NCI-H128 (cell line): ENCODE results near the gene CD40.

Experiments
- DNase-seq: peaks from one replicate; lab custom pipeline; 2025; ENCODE audit not compliant: unreplicated experiment; lab: John Stamatoyannopoulos, UW

The CD40 gene

DNA sequence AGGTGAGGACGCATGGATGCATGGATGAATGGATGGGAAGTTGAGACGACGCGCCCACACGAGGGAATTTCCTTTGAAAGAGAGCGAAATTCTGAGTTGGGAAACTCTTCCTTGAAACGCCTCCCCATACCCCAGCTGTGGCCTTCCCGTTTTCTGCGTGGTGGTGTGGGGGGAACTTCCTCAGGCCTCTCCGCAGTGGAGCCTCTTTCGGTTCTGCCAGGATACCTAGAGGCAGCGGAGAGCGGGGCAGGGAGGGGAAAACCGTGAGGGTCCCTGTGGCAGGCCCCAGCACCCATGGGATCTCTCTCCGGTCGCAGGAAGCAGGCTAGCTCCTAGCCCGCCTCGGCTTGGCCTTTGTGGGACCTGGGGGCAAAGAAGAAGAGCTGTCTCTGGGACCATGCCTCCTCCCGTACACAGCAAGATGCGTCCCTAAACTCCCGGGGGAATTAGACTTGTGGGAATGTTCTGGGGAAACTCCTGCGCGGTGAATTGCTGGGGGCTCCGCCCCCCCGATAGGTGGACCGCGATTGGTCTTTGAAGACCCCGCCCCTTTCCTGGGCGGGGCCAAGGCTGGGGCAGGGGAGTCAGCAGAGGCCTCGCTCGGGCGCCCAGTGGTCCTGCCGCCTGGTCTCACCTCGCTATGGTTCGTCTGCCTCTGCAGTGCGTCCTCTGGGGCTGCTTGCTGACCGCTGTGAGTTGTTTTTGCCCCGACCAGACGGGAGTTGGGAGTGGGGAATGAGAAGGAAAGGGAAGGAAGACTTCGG, at the start of gene CD40:
Gene CD40, plus strand, starts transcription at position 611 of the 764 bp plus-strand sequence. Its CDS starts 30 bp downstream, at position 641.
- DNase-seq = no peak

- DNase-seq = no peak
These were observed 47.8 kb upstream of the CD40 start for GRCh38 chr20:46070215-46070900.

GRCh38 chr20:46071573-46071972, 46.5 kb upstream of the CD40 start:
- DNase-seq = no peak

GRCh38 chr20:46073024-46073423, 45.1 kb upstream of the CD40 start:
- no peak for DNase-seq

DNA sequence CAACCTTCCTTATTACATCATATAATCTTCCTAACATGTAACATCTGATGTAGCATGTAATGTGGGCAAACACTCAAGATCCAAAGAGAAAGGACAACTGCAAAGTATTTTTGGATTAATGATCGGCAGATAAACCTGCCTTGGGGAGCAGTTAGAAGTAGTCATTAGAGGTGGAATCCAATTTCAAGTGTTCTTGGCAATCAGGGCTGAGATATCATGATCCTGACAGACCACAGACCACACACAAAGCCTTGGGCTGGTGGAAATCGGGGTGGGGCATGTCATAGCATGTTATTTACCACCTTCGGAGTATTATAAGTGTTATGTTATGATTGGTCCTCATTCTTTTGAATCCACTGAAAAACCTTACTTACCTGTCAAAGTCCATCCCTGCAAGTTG, 44.7 kb upstream of the CD40 start:
- peak; percentile 33 for DNase-seq

DNA sequence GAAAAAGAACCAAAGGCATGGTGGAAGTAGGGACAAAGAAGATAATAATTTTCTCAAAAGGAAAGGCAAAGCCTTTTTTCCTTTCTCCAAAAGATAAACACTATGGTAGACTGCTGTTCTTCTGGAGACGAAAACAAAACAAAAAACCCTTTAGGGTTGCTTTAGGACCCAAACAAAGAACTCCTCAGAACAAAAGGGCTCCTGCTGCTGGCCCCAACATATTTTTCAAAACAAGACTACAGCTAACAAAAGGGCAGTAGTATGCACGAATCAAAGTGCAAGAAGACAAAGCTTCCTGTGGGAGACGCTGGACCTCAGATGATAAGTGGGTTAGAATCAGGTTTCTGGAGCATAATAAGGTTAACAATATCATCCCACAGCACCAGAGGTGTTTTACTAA, 44.1 kb upstream of the CD40 start:
- DNase-seq = no peak

DNA sequence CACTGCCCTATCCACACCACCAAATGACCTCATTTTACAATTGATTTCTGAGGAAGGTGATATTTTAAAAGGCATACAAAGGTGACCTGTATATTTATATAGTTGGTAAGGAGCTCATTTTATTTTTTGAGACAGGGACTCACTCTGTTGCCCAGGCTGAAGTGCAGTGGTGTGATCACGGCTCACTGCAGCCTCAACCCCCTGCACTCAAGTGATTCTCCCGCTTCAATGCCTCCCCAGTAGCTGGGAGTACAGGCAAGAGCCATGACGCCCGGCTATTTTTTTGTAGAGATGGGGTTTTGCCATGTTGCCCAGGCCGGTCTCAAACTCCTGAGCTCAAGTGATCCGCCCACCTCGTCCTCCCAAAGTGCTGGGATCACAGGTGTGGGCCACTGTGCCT, 41.3 kb upstream of the CD40 start:
- no peak for DNase-seq

GRCh38 chr20:46077642-46078305, 40.3 kb upstream of the CD40 start:
- no peak for DNase-seq

DNA sequence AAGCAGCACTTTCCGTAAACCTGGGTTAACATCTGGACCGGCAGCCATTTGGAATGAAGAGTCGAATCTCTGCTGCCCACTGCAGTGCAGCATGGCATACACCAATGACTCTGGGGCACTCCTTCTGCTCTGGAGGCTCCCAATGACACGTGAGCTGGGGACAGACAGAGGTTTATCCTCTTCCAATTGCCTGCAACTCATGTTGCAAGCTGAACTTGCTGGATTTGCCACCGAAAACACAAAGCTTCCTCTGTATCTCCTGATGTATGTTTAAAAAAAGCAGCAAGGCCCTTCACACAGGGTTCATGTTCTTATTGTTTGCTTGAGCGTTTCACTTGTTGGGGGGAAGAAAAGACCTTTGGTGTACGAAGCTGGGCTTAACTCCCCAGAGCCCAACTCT, 39.2 kb upstream of the CD40 start:
- no peak for DNase-seq

DNA sequence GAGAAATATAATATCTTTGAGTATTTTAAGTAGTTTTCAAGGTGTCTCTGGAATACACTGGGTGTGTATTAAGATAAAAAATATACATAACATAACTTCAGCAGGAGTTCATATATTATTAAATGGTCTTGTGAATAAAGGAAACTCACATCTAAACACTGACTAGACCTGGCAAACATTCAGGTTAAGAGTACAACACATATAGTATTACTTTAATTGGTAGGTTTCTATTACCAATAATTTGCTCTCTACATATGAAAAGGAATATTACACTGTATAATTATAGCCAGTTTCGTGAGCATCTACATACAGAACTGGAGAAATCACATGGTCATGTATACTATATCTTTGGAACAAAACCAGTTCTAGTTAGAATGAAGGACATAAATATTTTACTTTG, 37.0 kb upstream of the CD40 start:
- DNase-seq = no peak

GRCh38 chr20:46083101-46083500, 35.0 kb upstream of the CD40 start:
- DNase-seq = no peak

GRCh38 chr20:46083531-46084061, 34.5 kb upstream of the CD40 start:
- no peak for DNase-seq

DNA sequence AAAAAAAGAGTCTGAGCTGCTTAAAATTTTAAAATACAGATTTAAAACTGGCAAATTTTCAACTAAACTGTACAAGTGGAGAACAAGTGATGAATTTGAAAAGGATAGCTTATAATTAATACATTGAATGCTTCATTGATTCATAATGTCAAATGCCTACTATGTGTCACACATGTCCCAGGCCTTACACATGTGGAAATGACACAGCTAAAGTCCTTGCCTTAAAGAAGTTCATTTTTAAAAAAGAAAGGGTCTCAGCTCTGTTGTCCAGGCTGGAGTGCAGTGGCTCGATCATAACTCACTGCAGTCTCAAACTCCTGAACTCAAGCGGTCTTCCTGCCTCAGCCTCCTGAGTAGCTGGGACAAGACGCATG, 33.3 kb upstream of the CD40 start:
- DNase-seq = no peak

DNA sequence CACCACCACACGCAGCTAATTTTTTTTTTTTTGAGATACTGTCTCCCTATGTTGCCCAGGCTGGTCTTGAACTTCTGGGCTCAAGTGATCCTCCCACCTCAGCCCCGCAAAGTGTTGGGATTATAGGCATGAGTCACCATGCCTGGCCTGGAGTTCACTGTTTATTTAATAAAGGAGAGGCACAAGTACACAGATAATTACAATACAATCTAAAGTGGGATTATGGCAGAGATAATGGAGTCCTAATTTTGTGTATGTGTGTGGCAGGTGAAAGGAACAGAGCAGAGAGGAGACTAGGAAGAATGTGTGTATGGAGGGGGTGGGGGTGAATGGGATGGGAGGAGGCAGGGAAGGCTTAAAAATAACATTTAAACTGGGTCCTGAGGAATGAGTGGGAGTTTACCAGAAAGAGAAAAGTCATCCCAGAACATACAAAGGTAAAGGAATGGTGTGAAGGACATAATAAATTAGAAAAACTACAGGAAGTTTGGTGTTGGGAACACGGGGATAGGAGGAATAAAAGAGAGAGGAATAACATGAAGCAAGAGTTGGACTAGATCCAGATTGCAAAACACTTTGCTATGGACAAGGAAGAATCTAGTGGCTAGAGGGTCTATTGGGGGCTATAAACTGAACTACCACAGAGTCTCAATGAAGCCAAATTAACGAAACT, 32.8 kb upstream of the CD40 start:
- no peak for DNase-seq

DNA sequence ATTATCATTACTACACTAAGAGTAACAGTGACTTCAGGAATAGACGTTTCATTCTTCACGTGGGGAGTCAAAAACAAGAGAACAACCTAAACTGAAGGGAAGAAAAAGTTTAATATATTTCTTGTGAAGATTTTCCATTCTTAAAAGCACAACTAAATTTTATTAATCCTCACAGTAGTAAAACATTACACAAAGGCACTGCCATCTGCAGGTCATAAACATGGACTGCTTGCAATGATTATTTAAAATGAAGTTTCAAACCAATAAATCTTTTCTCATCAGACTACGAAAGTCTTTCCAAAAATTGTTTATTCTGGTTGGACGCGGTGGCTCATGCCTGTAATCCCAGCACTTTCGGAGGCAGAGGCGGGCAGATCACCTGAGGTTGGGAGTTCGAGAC, 31.0 kb upstream of the CD40 start:
- DNase-seq = no peak

GRCh38 chr20:46088409-46089166, 29.5 kb upstream of the CD40 start:
- DNase-seq = peak; percentile 3

DNA sequence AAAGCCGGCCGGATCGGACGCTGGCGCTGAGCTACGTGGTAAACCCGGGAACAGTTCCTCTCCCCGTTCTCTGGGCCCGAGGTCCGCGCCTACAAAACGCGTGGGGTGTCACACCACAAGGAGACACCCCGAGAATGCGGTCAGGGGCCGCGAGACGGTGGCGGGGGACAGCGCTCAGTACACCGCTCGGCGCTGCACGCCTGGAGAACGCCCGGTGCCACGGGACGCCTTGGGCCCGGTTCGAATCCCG, 29.0 kb upstream of the CD40 start:
- no peak for DNase-seq

GRCh38 chr20:46089417-46090388, 28.4 kb upstream of the CD40 start, which contains the start of gene NCOA5:
TSS of gene NCOA5 (minus strand) at chr20:46089962. CDS start at chr20:46079424, 10,538 bp downstream.
- DNase-seq = peak; percentile 95
